ENCODE results near the gene MLXIP. TPM values are rescaled to one million over a fixed set of nuclear protein-coding genes. Genes with fewer than 3 reads are reported as not detected.

MLXIP gene
- total and polyA plus RNA-seq, 2 of the 8 experiments (the other 6 are each of a cell fraction or from before 2014, with no cell fraction given) = 5.5 to 40.5 TPM

- no peak overlapping the region for H3K4ac ChIP-seq (replicated peaks; ENCODE audit: insufficient read length, low read depth, low read length)
- H3K4me1 ChIP-seq (replicated peaks in 1 of 4; ENCODE audit: control insufficient read depth in 3 of 4, insufficient read depth in 4 of 4, low read length in 3 of 4) = peaks cover 0 to 4% (median under 1%) of the 10 kb centered on the region in 4 experiments; a peak in 2 of 7 replicates
- no peak for TF ChIP-seq SRF (IDR thresholded peaks at IDR 0.05; ENCODE audit: low read depth, low read length)
- no peak for TF ChIP-seq RXRA (IDR thresholded peaks at IDR 0.05; ENCODE audit: insufficient read depth, low read depth, low read length)
- no peak for TF ChIP-seq CHD1 (IDR thresholded peaks at IDR 0.05; ENCODE audit: low read depth, low read length)
- TF ChIP-seq SP4 (IDR thresholded peaks at IDR 0.05; ENCODE audit: low read length) = no peak
- TF ChIP-seq YY1 (IDR thresholded peaks at IDR 0.05; ENCODE audit: low read depth, low read length) = no peak
- no peak for TF ChIP-seq SP1 (IDR thresholded peaks at IDR 0.05; ENCODE audit: low read depth, low read length)
- no peak for TF ChIP-seq PHF8 (conservative IDR thresholded peaks at IDR 0.05; ENCODE audit: low read depth, low read length)
- TF ChIP-seq ZNF274 (IDR thresholded peaks at IDR 0.05; ENCODE audit: borderline replicate concordance, extremely low read depth, low read length) = no peak
- no peak for TF ChIP-seq TAF1 (IDR thresholded peaks at IDR 0.05; ENCODE audit: low read depth, low read length)
- TF ChIP-seq MAFK (IDR thresholded peaks at IDR 0.05; ENCODE audit: low read depth, low read length) = no peak
- no peaks in the 10 kb centered on the region for H3K36me3 ChIP-seq (ENCODE audit: control insufficient read depth in 2 of 4, insufficient read depth in 4 of 4, low read length in 3 of 4)
- FAIRE-seq (no peak), DNase-seq (ENCODE audit: low read depth in 1 of 2, low spot score in 2 of 2) (no peak)
- H3K4me3 ChIP-seq (ENCODE audit: extremely low read depth in 1 of 4, insufficient read depth in 2 of 4, low read depth in 3 of 4, low read length in 4 of 4) = no peak overlapping the region
- no peak overlapping the region for H3K23ac ChIP-seq (ENCODE audit: insufficient read length)
- no peak overlapping the region for H2BK12ac ChIP-seq (ENCODE audit: low read depth, low read length)
- H4K5ac ChIP-seq (ENCODE audit: insufficient read length, low read depth, low read length) = no peak overlapping the region
- peak overlapping the region; percentile 30 for H4K91ac ChIP-seq (replicated peaks; ENCODE audit: insufficient read length, low read length)
- WGBS, 2 experiments (ENCODE audit: extremely low coverage in 1 of 2, insufficient coverage in 1 of 2, insufficient read length in 1 of 2, insufficient replicate concordance in 2 of 2, low coverage in 1 of 2, low lambda C conversion rate in 2 of 2, missing lambda C conversion rate in 1 of 2) = 90% methylated on average over 33 of the region's 34 CpGs; no CpG with 5 or more reads in 1 of the 2 experiments
- no peaks in the 10 kb centered on the region for H3K9me3 ChIP-seq (ENCODE audit: insufficient read depth in 2 of 2, low read depth in 1 of 2, low read length in 1 of 2)
- H2BK120ac ChIP-seq (replicated peaks; ENCODE audit: low read depth, low read length) = no peak overlapping the region
- H3K23me2 ChIP-seq (ENCODE audit: low read depth, low read length) = no peaks in the 10 kb centered on the region
- CTCF ChIA-PET (ENCODE audit: partially characterized antibody) = interaction anchor here (0.7 to 4.8 kb wide), 36 partner anchors 7 to 249 kb away, joined by 3 to 27 read pairs (median 5); partner anchors contain the start of genes B3GNT4, IL31 and LRRC43
- no peak overlapping the region for H2BK20ac ChIP-seq (ENCODE audit: low read length)
- no peak overlapping the region for H2BK5ac ChIP-seq (ENCODE audit: low read depth, low read length)
- H3K18ac ChIP-seq (ENCODE audit: extremely low read depth, low read length) = no peak overlapping the region
- no peaks in the 10 kb centered on the region; a peak in 1 of 7 replicates for H3K27me3 ChIP-seq (replicated peaks in 1 of 4; ENCODE audit: control insufficient read depth in 3 of 4, extremely low read depth in 1 of 4, insufficient read depth in 3 of 4, low read length in 3 of 4)
- no peak overlapping the region for H3K4me2 ChIP-seq (ENCODE audit: insufficient read depth in 1 of 2, low read depth in 2 of 2, low read length in 2 of 2)
- H3K14ac ChIP-seq (ENCODE audit: insufficient read length) = no peak overlapping the region
- no peak overlapping the region for H2AK5ac ChIP-seq (ENCODE audit: low read depth, low read length)
- no peak overlapping the region for H2AFZ ChIP-seq (ENCODE audit: low read length)
- H4K20me1 ChIP-seq (replicated peaks in 1 of 2; ENCODE audit: control insufficient read depth in 1 of 2, insufficient read depth in 2 of 2, low read length in 2 of 2) = no peaks in the 10 kb centered on the region
- no peaks in the 10 kb centered on the region for H3K79me1 ChIP-seq (ENCODE audit: low read depth, low read length)
- H3K27ac ChIP-seq (ENCODE audit: low read depth, low read length) = no peak overlapping the region
- POLR2A ChIA-PET (ENCODE audit: partially characterized antibody) = no interaction called here
- no peaks in the 10 kb centered on the region for H3K79me2 ChIP-seq (ENCODE audit: control insufficient read depth in 1 of 2, insufficient read depth in 2 of 2, low read length in 2 of 2)
- H2BK15ac ChIP-seq (ENCODE audit: low read length) = no peak overlapping the region
- H3K9ac ChIP-seq (replicated peaks in 1 of 4; ENCODE audit: extremely low read depth in 1 of 4, low read depth in 3 of 4, low read length in 3 of 4) = no peak overlapping the region
- no peak overlapping the region for H4K8ac ChIP-seq (ENCODE audit: extremely low read depth, insufficient read depth, low read length)
- no peak overlapping the region for H3K56ac ChIP-seq (replicated peaks; ENCODE audit: insufficient read length, low read depth, low read length)
Measured at GRCh38 chr12:122189626-122190475, 111.3 kb downstream of the MLXIP start.
